ENCODE data around the gene GDF15.
"Not testable (repeated sequence)": the region's sequence is repeated elsewhere in the genome, so short reads cannot be mapped to it uniquely, and the experiment has no call there.

The GDF15 gene

GRCh38 chr19:18385675-18386542, at the start of gene GDF15:
TSS of gene GDF15 (plus strand) at chr19:18386158. CDS start at chr19:18386190, 32 bp downstream.
- DNase-seq (ENCODE audit: low spot score), result peak; percentile 98

GRCh38 chr19:18338541-18338940, 47.4 kb upstream of the GDF15 start:
- DNase-seq (ENCODE audit: low spot score), result no peak

- peak; percentile 49 for DNase-seq (ENCODE audit: low spot score)
These were observed 46.2 kb upstream of the GDF15 start for GRCh38 chr19:18339723-18340122.

- peak; percentile 85 for DNase-seq (ENCODE audit: low spot score)
These were observed 45.6 kb upstream of the GDF15 start, which contains the start of gene PGPEP1 for GRCh38 chr19:18340190-18340989. TSS of gene PGPEP1 (plus strand) at chr19:18340598. CDS start at chr19:18340682, 84 bp downstream.

- peak; percentile 68 for DNase-seq (ENCODE audit: low spot score)
These were observed 44.7 kb upstream of the GDF15 start for GRCh38 chr19:18340990-18341868.

GRCh38 chr19:18342090-18342632, 43.8 kb upstream of the GDF15 start:
- DNase-seq (ENCODE audit: low spot score), result no peak

GRCh38 chr19:18344582-18344950, 41.4 kb upstream of the GDF15 start:
- no peak for DNase-seq (ENCODE audit: low spot score)

GRCh38 chr19:18345296-18345695, 40.7 kb upstream of the GDF15 start:
- no peak for DNase-seq (ENCODE audit: low spot score)

GRCh38 chr19:18346091-18346490, 39.9 kb upstream of the GDF15 start:
- DNase-seq (ENCODE audit: low spot score), result no peak

- no peak for DNase-seq (ENCODE audit: low spot score)
These were observed 37.8 kb upstream of the GDF15 start for GRCh38 chr19:18348171-18348570.

GRCh38 chr19:18348818-18349339, 37.1 kb upstream of the GDF15 start:
- not testable (repeated sequence) for DNase-seq (ENCODE audit: low spot score)

GRCh38 chr19:18349524-18350128, 36.3 kb upstream of the GDF15 start:
- peak; percentile 80 for DNase-seq (ENCODE audit: low spot score)

GRCh38 chr19:18350490-18350889, 35.5 kb upstream of the GDF15 start:
- DNase-seq (ENCODE audit: low spot score), result no peak

GRCh38 chr19:18351544-18351943, 34.4 kb upstream of the GDF15 start:
- no peak for DNase-seq (ENCODE audit: low spot score)

GRCh38 chr19:18353378-18354005, 32.5 kb upstream of the GDF15 start:
- DNase-seq (ENCODE audit: low spot score), result no peak

- DNase-seq (ENCODE audit: low spot score), result not testable (repeated sequence)
These were observed 31.2 kb upstream of the GDF15 start for GRCh38 chr19:18354743-18355142.

- DNase-seq (ENCODE audit: low spot score), result no peak
These were observed 28.9 kb upstream of the GDF15 start for GRCh38 chr19:18357041-18357440.

- no peak for DNase-seq (ENCODE audit: low spot score)
These were observed 24.3 kb upstream of the GDF15 start for GRCh38 chr19:18361646-18362045.

GRCh38 chr19:18362934-18363542, 22.9 kb upstream of the GDF15 start:
- DNase-seq (ENCODE audit: low spot score), result no peak

GRCh38 chr19:18363787-18364186, 22.2 kb upstream of the GDF15 start:
- no peak for DNase-seq (ENCODE audit: low spot score)
